ENCODE measurements around the gene IDH2.

IDH2 gene

DNA sequence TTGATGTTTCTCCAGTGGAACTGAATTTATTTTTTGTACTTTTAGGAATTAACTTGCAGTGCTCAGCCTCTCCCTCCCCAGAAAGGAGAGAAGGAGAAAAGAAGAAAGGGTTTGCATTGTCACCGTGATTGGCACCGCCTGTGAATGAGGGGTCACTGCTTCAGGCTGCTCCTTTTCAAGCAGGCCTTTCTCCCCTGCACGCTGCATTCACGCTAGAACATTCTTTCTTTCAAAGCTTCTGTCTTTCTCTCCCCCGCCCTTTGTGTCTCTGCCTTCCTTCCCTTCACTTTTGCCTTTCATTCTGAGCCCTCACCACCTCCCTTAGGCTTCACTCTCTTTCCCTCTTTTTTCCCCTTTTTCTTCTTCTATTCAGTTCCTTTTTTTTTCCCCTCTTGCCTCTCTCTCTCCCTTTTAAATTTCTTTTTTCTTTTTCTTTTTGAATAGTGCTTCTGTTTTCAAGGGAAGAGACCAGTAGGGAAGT, 58.7 kb downstream of the IDH2 start:
- TF ChIP-seq POLR2A (IDR thresholded peaks at IDR 0.05; ENCODE audit: low read length) (no peak), GATA1 (IDR thresholded peaks at IDR 0.05; ENCODE audit: low read depth, low read length) (no peak)
- DNase-seq, result no peak

- no peak for DNase-seq
- no peak for TF ChIP-seq GATA1 (IDR thresholded peaks at IDR 0.05; ENCODE audit: low read depth, low read length)
- no peak for TF ChIP-seq POLR2A (IDR thresholded peaks at IDR 0.05; ENCODE audit: low read length)
Measured at GRCh38 chr15:90042766-90043529, 59.3 kb downstream of the IDH2 start.

- no peak for TF ChIP-seq GATA1 (IDR thresholded peaks at IDR 0.05; ENCODE audit: low read depth, low read length)
- no peak for TF ChIP-seq POLR2A (IDR thresholded peaks at IDR 0.05; ENCODE audit: low read length)
- DNase-seq, result no peak
Measured at GRCh38 chr15:90042356-90042755, 59.9 kb downstream of the IDH2 start.

- TF ChIP-seq POLR2A (IDR thresholded peaks at IDR 0.05; ENCODE audit: low read length) (no peak), GATA1 (IDR thresholded peaks at IDR 0.05; ENCODE audit: low read depth, low read length) (no peak)
- DNase-seq, result peak; percentile 45 to 81
Measured at GRCh38 chr15:90040618-90041017, 61.6 kb downstream of the IDH2 start.

- TF ChIP-seq POLR2A (IDR thresholded peaks at IDR 0.05; ENCODE audit: low read length) (no peak), GATA1 (IDR thresholded peaks at IDR 0.05; ENCODE audit: low read depth, low read length) (no peak)
Measured at GRCh38 chr15:90039996-90040395, 62.3 kb downstream of the IDH2 start.

GRCh38 chr15:90038632-90039095, 63.6 kb downstream of the IDH2 start:
- DNase-seq, result no peak
- TF ChIP-seq GATA1 (IDR thresholded peaks at IDR 0.05; ENCODE audit: low read depth, low read length) (no peak), POLR2A (IDR thresholded peaks at IDR 0.05; ENCODE audit: low read length) (no peak)

More at GRCh38 chr15:90039996-90040395, 62.3 kb downstream of the IDH2 start:
- no peak for DNase-seq

- no peak for TF ChIP-seq POLR2A (IDR thresholded peaks at IDR 0.05; ENCODE audit: low read length)
- TF ChIP-seq GATA1 (IDR thresholded peaks at IDR 0.05; ENCODE audit: low read depth, low read length), result no peak
- DNase-seq, result peak; percentile 30 to 46
Measured at GRCh38 chr15:90037961-90038631, 64.2 kb downstream of the IDH2 start.

- no peak for DNase-seq
- TF ChIP-seq POLR2A (IDR thresholded peaks at IDR 0.05; ENCODE audit: low read length) (no peak), GATA1 (IDR thresholded peaks at IDR 0.05; ENCODE audit: low read depth, low read length) (no peak)
Measured at GRCh38 chr15:90037511-90037860, 64.8 kb downstream of the IDH2 start.

- no peak for TF ChIP-seq POLR2A (IDR thresholded peaks at IDR 0.05; ENCODE audit: low read length)
- no peak for TF ChIP-seq GATA1 (IDR thresholded peaks at IDR 0.05; ENCODE audit: low read depth, low read length)
Measured at GRCh38 chr15:90036806-90037510, 65.3 kb downstream of the IDH2 start.

DNA sequence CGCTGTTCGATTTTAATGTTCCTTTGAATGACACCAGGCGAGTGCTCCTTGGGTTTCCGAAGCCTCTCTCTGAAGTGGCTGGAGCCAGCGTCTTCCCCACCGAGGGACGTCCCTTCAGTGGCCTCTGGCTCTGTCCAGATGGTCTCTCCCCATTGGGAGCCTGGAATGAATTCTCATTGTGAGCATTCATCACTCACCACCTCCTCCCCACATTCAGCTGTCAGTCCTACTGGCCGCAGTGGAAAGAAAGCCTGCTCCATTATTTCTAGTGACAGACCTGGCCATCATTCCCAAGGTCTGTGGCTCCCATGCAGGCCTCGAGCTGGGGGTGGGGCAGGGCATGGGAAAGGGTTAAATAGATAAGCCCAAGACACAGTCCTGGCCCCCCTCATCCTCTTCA, 65.9 kb downstream of the IDH2 start:
- TF ChIP-seq POLR2A (IDR thresholded peaks at IDR 0.05; ENCODE audit: low read length) (no peak), GATA1 (IDR thresholded peaks at IDR 0.05; ENCODE audit: low read depth, low read length) (no peak)
- DNase-seq, result no peak

More at GRCh38 chr15:90036806-90037510, 65.3 kb downstream of the IDH2 start:
- no peak for DNase-seq

GRCh38 chr15:90035840-90036230, 66.4 kb downstream of the IDH2 start:
- no peak for DNase-seq
- TF ChIP-seq POLR2A (IDR thresholded peaks at IDR 0.05; ENCODE audit: low read length) (no peak), GATA1 (IDR thresholded peaks at IDR 0.05; ENCODE audit: low read depth, low read length) (no peak)

- no peak for DNase-seq
- TF ChIP-seq GATA1 (IDR thresholded peaks at IDR 0.05; ENCODE audit: low read depth, low read length), result no peak
- no peak for TF ChIP-seq POLR2A (IDR thresholded peaks at IDR 0.05; ENCODE audit: low read length)
Measured at GRCh38 chr15:90035095-90035839, 67.0 kb downstream of the IDH2 start.

- no peak for DNase-seq
- no peak for TF ChIP-seq GATA1 (IDR thresholded peaks at IDR 0.05; ENCODE audit: low read depth, low read length)
- TF ChIP-seq POLR2A (IDR thresholded peaks at IDR 0.05; ENCODE audit: low read length), result no peak
Measured at GRCh38 chr15:90033448-90033847, 68.8 kb downstream of the IDH2 start.

Data from erythroblast (primary cell).